ENCODE measurements around the gene FBXL19. TPM values are rescaled to one million over a fixed set of nuclear protein-coding genes. Genes with fewer than 3 reads are reported as not detected.
A peak's percentile ranks its signal among the peaks of the same experiment; 100 is the strongest.
"Not testable (repeated sequence)": the region's sequence is repeated elsewhere in the genome, so short reads cannot be mapped to it uniquely, and the experiment has no call there.

FBXL19 gene
- total RNA-seq, 1 donor from 2014 or later = 18.2 TPM

DNA sequence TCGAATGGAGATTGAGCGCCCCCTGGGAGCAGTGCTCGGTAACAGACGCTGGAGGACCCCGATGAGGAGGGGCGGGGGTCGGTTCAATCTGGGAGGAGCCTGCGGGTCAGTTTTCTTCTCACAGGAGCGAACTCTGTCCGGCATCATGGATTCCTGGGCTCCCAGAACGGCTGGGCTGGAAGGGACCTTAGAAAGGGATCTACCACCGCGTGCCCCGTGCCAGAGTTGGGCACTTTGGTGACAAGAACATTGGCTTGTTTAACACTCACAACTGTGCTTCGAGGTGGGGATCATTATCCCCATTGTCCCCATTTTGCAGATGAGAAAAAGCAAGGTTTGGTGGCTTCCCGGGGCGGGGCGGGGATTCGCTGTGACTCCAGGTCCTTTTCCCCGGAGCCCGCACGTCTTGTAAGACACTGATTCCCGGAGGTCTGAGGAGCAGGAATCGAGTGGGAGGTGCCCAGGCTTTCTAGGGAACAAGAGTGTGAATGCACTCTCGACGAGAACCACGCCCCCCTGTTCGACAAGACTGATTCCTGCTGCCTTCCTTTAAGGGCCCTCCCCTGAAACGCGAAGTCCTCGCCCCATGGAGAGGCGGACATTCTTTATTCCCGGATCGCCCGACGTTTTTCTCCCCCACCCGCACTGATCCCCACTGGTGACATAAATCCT, 1.5 kb upstream of the FBXL19 start:
- DNase-seq (ENCODE audit: low read depth in 2 of 2) = peak; percentile 83 to 91

DNA sequence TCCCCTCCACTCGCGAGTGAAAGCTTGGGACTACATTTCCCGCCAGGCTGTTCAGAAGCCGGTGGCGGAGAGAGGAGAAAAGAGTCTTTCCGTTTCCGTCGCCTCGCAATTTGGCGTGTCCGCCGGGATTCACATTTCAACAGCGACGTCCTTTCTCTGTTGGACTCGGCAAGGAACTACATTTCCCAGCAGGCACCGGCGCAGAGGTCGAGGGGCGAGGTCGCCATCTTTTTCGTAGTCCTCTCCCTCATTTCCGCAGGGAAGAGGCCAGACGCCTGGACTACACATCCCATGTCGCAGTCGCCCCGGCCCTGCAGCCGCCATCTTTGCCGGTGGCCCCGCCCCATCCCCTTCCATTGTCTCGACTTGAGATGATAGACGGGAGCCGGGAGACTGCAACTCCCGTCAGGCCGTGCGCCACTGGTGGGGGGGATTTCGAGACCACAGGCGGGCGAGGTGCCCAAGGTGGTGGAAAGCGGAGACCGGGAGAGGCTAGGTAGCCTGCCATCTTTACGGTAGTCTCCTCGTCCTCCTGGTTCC, 882 bp upstream of the FBXL19 start:
- DNase-seq (ENCODE audit: low read depth in 2 of 2) = peak; percentile 99 to 100

DNA sequence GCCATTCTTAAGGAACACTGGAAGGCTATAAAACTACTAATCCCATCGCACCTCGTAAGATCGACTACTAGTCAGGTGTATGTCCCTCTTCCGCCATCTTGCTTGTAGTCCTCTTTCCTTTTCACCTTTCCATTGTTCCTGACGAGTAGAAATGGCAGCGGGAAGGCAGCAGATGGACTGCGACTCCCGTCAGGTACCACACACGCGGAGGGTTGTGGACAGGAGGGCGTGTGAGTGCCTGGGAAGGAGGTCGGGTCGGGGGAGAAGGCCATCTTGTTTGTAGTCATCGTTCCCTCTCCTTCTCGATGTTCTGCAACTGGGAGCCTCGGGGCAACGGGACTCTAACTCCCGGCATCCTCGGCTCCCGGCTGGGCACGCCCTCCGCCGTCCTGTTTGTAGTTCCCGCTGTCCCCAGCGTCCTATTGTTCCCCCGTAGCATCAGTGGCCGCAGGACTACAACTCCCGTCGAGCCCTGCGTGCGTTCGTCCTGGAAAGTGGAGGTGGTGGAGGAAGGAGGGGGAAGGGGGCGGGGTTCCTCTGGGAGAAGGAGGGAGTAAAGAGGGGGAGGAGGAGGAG, 324 bp upstream of the FBXL19 start:
- DNase-seq (ENCODE audit: low read depth in 2 of 2) = peak; percentile 98 to 100

DNA sequence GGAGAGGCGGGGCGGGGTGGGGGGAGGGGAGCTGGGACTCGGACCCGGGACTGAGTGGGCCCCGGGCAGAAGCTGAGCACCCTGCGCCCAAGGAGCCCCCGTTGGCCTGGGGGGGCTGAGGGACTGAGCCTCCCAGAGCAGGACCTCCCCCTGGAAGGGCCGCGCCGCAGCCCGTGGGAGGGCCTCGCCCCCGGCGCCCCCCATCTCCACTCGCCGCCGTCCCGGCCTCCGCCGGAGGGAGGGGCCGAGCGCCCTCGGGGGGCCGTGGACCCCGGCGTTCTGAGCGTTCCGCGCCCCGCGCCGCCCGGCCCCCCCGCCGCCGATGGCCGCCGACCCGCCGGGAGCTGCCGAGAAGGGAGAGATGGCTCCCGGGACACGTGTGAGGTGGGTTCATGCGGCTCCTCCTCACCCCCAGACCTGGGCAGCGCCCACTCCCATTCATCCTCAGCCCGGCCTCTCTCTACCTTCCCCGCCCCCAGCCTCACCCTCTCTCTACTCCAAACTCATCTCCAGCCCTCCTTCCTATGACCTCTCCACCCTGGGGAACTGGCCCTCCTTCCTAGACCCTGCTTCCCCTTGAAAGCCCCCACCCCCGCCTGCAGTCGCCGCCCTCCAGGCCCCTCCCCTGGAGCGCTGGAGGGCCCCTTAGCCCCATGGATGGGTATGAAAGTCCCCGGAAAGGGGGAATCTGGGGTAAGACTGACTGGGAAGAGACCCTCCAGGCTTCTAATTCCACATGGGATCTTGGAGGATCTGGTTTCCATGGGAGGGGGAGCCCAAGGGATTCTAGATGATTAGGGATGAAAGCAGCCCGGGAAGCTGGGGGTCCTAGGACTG, 922 bp downstream of the FBXL19 start:
- DNase-seq (ENCODE audit: low read depth in 2 of 2) = no peak

DNA sequence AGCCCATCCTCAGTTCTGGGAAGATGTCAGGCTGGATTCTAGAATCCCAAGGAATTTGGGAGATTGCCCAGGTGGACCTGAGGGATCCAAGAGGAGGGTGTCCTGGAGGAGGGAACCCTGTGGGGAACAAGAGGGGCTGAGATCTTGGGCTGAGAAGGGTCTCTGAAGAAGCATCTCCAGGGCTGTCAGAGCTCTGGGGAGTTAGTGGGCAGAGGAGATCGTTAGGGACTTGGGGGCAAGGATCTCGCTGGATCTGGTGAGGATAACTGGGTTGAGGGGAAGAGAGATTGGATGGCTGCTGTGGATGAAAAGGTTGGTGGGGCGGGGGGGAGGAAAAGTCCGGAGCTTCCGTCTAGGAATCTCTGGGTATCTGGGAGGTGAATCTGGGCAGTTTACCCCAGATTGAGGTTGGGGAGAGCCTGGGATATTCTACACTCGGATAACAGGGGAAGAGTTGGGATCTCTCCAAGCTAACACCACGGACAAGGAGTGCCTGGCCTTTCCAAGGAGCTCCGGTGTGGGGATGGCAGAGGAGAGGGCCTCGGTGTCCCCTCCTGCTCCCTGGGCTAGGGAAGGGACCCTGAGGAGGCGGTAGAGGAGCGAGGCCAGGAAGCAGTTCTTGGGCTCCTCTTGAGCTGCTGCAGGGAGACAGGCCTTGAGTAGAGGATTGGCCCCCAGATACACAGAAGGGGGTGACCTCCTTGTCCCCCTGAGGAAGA, 1.7 kb downstream of the FBXL19 start:
- no peak for DNase-seq (ENCODE audit: low read depth in 2 of 2)

DNA sequence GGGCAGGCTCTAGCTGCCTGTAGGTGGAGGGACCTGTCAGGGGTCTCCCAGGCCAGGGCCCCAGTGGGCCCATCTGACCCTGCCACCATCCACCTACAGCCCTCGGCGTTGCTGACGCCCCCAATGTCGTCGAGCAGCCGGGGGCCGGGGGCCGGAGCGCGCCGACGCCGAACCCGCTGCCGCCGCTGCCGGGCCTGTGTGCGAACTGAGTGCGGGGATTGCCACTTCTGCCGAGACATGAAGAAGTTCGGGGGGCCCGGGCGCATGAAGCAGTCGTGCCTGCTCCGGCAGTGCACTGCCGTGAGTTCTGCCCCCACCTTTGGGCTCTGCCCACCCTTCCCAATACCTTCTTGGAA, 2.2 kb downstream of the FBXL19 start:
- DNase-seq (ENCODE audit: low read depth in 2 of 2) = no peak

DNA sequence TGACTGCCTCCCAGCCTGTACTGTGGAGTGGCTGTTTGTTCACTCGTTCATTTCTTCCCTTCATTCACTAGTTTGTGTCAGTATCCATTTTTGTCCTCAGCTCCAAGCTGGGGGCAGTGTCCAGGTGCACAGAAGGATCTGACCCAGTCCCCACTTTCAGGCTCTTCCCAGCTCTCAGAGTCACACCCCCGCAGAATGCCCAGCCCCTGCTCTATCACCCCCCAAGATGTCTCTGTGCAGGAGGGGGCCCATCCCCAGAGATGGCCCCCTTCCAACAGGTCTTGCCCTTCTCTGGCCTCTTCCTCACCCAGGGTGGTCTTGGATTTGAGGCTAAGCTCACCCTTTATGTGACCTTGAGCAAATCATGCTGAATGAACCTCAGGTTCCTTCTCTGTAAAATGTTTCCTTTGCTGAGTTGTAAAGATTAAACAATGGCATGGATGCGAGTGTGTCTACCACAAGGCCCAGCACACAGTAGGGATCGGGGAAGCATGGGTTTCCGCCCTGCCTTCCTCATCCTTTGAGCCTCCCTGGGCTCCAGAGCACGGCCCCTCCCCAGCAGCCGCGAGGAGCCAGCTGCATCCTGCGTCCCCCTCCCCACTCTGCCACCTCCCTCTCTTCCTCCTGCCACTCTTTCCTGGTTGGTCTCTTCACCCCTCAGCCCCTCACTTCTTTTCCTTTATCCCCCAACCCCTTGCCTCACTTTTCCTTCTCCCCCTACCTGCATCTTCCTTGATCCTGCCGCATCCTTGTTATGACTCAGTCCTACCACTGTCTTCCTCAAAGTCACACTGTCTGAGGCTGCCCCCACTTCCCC, 2.8 kb downstream of the FBXL19 start:
- DNase-seq (ENCODE audit: low read depth in 2 of 2) = no peak

DNA sequence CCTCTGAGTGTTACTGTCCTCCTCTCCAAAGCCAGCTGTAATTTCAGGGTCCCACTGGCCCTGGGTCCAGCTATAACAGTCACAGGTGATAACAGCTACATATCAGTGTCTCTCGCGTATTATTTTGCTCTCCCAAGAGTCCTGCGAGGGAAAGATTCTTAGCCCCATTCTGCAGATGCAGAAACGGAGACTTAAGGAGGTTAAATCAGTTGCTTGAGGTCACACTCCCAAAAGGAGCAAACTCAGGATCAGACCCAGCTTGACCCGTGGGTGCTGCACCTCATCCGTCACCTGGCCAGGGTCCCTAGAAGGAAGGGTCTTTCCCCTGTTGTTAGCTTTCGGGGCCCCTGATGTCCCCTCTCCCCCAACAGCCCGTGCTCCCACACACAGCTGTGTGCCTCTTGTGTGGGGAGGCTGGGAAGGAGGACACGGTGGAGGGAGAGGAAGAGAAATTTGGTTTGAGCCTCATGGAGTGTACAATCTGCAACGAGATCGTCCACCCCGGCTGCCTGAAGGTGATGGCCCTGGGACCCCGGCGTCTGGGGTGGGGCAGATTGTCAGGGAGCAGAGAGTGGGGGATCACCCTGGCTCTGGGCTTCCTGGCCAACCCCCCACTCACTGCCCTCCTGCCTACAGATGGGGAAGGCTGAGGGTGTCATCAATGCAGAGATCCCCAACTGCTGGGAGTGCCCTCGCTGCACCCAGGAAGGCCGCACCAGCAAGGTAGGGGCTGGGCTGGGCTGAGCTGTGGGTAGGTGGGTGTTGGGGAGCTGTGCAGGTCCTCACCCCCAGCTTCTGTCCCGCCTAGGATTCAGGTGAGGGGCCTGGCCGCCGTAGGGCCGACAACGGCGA, 3.8 kb downstream of the FBXL19 start:
- no peak for DNase-seq (ENCODE audit: low read depth in 2 of 2)

DNA sequence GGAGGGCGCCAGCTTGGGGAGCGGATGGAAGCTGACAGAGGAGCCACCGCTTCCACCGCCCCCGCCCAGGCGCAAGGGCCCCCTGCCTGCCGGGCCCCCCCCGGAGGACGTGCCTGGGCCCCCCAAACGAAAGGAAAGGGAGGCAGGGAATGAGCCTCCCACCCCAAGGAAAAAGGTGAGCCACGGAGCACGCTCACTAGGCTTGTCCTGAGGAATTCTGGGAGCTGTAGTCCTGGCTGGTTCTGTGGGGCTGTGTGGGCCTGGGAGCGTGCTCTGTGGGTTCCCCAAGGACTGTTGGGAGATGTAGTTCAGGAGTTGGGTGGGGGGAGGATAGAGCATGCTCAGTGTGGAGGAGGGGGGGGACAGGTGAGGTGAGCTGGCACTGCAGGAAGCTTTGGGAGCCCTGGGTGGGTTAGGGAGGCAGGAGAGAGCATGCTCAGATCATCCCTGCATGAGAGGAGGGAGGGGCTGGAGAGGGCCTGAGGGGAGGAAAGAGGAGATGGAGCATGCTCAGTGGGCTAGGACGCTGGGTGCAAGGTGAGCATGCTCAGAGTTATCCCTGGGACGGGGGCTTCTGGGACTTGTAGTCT, 4.5 kb downstream of the FBXL19 start:
- peak; percentile 21 to 45 for DNase-seq (ENCODE audit: low read depth in 2 of 2)

DNA sequence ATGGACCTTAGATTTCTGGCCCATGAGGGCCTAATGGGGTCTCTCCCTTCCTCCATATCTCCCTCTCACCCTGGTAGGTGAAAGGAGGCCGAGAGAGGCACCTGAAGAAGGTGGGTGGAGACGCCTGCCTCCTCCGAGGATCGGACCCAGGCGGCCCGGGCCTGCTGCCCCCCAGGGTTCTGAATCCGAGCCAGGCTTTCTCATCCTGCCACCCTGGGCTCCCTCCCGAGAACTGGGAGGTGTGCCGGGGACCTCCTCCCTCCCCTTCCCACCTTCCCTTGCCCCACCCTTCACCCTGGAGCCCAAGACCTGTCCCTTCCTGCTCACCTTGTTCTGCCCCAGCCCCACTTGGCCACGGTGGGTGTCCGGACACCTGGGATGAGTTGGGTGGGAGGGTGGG, 5.0 kb downstream of the FBXL19 start:
- no peak for DNase-seq (ENCODE audit: low read depth in 2 of 2)

DNA sequence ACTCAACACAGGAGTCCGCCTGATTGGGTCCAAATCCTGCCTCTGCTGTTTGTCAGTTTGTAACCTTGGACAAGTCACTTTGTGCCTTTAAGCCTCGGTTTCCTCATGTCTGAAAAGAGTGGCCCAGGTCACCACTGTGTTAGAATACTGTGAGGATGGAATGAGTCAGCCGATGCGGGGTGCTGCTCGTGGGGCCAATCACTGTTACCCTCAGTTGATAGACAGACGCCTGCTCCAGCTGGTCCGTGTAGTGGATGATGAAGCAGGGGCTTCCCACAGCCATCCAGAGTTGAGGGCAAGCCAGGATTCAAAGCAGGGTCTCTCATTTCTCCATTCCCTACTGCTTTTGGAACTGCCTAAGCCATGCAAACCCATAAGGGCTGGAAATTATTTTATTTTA, 5.8 kb downstream of the FBXL19 start:
- DNase-seq (ENCODE audit: low read depth in 2 of 2) = no peak

DNA sequence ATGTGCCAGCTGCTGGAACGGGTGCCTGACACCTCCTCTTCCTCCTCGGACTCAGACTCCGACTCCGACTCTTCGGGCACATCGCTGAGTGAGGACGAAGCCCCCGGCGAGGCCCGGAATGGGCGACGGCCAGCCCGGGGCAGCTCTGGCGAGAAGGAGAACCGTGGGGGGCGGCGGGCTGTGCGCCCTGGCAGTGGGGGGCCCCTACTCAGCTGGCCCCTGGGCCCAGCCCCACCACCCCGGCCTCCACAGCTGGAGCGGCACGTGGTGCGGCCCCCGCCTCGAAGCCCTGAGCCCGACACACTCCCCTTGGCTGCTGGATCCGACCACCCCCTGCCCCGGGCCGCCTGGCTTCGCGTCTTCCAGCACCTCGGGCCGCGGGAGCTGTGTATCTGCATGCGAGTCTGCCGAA, 6.8 kb downstream of the FBXL19 start:
- DNase-seq (ENCODE audit: low read depth in 2 of 2) = no peak

DNA sequence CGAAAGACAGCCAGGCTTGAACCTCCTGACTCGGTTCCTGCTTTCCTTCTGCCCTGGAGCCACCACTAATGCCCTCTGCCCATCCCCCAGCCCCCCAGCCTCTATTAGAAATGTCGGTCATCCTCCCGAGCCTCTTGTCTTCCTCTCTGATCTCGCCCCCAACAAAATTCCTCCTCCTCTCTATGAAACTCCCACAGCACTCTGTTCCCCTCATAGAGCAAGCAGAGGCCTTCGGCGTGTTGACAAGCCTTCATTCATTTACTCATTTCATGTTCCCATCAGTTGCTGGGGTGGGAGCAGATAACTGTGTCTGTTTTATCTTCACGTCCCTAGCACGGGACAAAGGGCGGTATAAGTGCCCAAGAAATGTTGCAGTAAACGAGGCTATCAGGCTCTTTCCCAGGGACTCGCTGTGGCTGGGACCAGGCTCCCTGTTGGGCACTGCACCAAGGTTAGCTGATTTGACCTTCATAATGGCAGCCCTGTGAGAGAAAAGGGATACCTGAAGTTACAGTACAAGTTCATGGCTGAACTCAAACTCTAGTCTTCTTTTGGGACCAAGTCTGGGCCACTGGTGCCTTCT, 7.8 kb downstream of the FBXL19 start:
- DNase-seq (ENCODE audit: low read depth in 2 of 2) = no peak

DNA sequence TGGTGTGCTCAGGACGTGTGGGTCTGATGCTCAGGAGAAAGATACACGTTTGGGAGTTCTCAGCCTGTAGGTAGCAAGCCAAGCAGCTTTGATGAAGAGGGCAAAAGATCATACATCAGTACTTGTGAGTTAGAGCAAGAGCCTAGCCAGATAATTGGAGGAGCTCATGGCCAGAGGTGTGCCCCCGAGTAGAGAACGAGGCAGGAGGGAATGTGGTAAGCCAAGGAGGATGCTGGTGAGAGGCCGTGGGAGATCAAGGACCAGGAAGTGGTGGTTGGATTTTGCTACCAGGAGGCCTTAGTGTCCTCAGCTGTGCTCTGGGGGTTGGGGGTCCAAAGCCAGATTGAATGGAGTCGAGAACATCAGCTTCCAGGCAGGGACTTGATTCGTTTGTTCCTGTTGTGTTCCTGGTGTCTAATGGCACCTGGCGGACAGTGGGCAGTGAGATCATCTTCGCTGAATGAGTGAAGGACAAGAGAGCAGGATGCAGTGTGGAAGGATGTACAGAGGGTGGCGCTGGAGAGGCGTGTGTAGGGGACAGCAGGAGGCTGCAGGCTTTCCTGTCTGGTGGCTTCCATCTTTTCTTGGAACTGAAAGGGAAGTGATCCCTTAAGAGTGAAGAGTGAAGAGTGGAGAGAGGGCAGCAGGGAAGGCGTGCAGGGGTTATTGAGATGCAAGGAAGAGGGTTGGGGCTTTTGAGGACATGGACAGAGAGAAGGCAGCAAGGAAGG, 11.6 kb downstream of the FBXL19 start:
- DNase-seq (ENCODE audit: low read depth in 2 of 2) = peak in 1 of 2 donors; percentile 71

DNA sequence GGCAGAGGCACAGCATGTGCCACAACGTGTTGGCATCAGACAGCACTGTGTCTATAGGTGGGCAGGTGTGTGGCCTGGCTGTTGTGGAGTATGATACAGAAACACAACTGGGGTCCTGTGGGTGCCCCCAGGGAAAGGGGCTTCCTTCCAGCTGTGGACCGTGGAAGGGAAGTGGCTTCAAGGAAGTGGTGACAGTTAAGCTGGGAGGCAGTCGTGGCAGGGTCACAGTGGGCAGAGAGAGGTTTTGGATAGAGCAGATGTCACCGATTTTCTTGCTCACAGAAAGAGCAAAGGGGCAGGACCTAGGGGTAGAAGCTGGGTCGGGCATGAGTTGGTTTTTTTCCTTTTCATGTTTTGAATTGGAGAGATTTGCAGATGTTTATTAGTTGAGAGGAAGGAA, 14.3 kb downstream of the FBXL19 start:
- no peak for DNase-seq (ENCODE audit: low read depth in 2 of 2)

DNA sequence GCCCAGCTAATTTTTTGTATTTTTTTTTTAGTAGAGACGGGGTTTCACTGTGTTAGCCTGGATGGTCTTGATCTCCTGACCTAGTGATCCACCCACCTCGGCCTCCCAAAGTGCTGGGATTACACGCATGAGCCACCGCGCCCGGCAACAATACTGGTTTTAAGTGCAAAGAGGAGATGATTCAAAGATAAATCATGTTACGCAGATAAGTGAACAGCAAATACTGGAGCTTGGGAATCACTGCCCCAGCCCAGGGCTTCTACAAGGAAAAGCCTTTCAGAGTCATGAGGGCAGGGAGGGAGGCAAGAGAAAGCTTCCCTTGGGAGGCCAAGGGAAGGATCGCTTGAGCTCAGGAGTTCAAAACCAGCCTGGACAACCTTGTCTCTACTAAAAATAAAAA, 16.2 kb downstream of the FBXL19 start:
- not testable (repeated sequence) for DNase-seq (ENCODE audit: low read depth in 2 of 2)

DNA sequence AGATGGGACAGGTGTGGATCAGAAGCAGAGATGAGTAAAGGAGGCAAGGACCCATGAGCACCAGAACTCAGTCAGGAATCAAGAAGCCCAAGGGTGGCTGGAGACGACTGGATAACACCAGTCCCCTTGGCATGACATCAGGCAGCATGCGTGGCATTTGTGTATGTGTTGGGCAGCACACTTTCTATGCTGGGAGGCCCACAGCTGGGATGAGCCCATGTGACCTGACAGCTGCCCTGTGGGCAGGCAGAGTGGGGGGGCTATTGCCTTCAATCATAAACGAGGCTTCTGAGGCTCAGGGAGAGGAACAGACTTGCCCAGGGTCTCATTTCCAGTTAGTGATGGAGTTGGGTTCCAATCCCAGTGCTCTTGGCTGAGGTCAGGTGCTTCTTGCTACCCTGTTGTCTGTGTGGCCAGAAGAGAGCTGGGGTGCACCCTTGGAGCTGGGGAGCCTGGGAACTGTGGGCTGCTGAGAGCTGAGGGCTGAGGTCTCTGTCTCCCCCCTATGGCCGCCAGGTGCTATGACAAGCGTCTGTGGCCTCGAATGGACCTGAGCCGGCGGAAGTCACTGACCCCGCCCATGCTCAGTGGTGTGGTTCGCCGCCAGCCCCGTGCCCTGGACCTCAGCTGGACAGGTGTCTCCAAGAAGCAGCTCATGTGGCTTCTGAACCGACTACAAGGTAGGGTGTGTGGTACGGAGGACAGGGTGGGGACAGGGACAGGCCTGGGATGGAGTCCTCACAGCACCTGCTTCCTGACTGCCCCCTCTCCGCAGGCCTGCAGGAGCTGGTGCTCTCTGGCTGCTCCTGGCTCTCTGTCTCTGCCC, 18.4 kb downstream of the FBXL19 start:
- peak in 1 of 2 donors; percentile 72 for DNase-seq (ENCODE audit: low read depth in 2 of 2)

DNA sequence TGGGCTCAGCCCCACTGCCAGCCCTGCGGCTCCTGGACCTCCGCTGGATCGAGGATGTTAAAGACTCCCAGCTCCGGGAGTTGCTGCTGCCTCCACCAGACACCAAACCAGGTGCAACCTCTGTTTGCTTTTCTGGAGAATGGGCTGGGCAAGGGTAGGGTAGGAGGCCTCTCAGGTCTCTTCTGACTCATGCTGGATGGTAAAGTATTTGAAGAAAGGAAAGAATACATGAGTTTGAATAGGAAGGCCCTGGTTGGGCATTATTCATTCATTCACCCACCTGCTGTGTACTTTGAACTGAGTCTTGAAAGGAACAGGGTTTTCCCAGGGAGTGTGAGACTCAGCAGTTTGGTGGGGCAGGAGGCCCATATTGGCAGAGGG, 19.0 kb downstream of the FBXL19 start:
- DNase-seq (ENCODE audit: low read depth in 2 of 2) = no peak
